ENCODE measurements around the gene MRPL53.
A peak's percentile ranks its signal among the peaks of the same experiment; 100 is the strongest.

MRPL53 gene

GRCh38 chr2:74458132-74458937, 14.1 kb downstream of the MRPL53 start, which contains the start of gene WBP1:
WBP1 (plus strand) TSS chr2:74458438; CDS start chr2:74458603, 165 bp downstream.
- no peak for TF ChIP-seq CTCF (IDR thresholded peaks at IDR 0.05; ENCODE audit: low read depth, low read length)
- DNase-seq (ENCODE audit: extremely low read depth, low read depth) = peak; percentile 100

GRCh38 chr2:74457549-74458131, 14.8 kb downstream of the MRPL53 start:
- TF ChIP-seq CTCF (IDR thresholded peaks at IDR 0.05; ENCODE audit: low read depth, low read length) = no peak
- DNase-seq (ENCODE audit: extremely low read depth, low read depth) = no peak

- no peak for TF ChIP-seq CTCF (IDR thresholded peaks at IDR 0.05; ENCODE audit: low read depth, low read length)
- DNase-seq (ENCODE audit: extremely low read depth, low read depth) = no peak
These were observed 15.3 kb downstream of the MRPL53 start for GRCh38 chr2:74457129-74457548.

- DNase-seq (ENCODE audit: extremely low read depth, low read depth) = peak; percentile 95
- TF ChIP-seq CTCF (IDR thresholded peaks at IDR 0.05; ENCODE audit: low read depth, low read length) = no peak
These were observed 17.6 kb downstream of the MRPL53 start, which contains the start of gene INO80B for GRCh38 chr2:74454654-74455511. INO80B (plus strand) TSS chr2:74455087; CDS start chr2:74455117, 30 bp downstream.

- no peak for TF ChIP-seq CTCF (IDR thresholded peaks at IDR 0.05; ENCODE audit: low read depth, low read length)
- DNase-seq (ENCODE audit: extremely low read depth, low read depth) = no peak
These were observed 21.8 kb downstream of the MRPL53 start for GRCh38 chr2:74450570-74451190.

GRCh38 chr2:74448771-74449170, 23.7 kb downstream of the MRPL53 start:
- no peak for TF ChIP-seq CTCF (IDR thresholded peaks at IDR 0.05; ENCODE audit: low read depth, low read length)
- no peak for DNase-seq (ENCODE audit: extremely low read depth, low read depth)

All from AG09319 (cell line).